ENCODE measurements around the gene UQCRQ. TPM values are rescaled to one million over a fixed set of nuclear protein-coding genes. Genes with fewer than 3 reads are reported as not detected.

The UQCRQ gene
- total and polyA plus RNA-seq, 9 of the 15 experiments (the other 6 are each of a cell fraction or from before 2014, with no cell fraction given): 235 to 2,421 (median 883) TPM

- no peaks in the 10 kb centered on the region for H3K4me1 ChIP-seq (replicated peaks in 1 of 2; ENCODE audit: control insufficient read depth in 2 of 2, insufficient read depth in 2 of 2, low read length in 2 of 2)
- H3K4me2 ChIP-seq (ENCODE audit: insufficient read depth, low read length): no peak overlapping the region
- H3K9me1 ChIP-seq (ENCODE audit: control insufficient read depth, insufficient read depth, low read length): no peaks in the 10 kb centered on the region
- FAIRE-seq (no peak), DNase-seq (ENCODE audit: extremely low read depth in 1 of 4, low spot score in 3 of 4) (no peak), ATAC-seq (no peak)
- H3K4me3 ChIP-seq: no peak overlapping the region
- no peak for TF ChIP-seq EP300 (IDR thresholded peaks at IDR 0.05; ENCODE audit: low read length)
- no peak for TF ChIP-seq ATF6 (CRISPR knock-in tag; IDR thresholded peaks at IDR 0.05)
- TF ChIP-seq POLR2AphosphoS5 (IDR thresholded peaks at IDR 0.05; ENCODE audit: control insufficient read depth, insufficient read depth, low read depth, low read length): no peak
- TF ChIP-seq ZHX1 (conservative IDR thresholded peaks at IDR 0.05; ENCODE audit: low read length): no peak
- no peak for TF ChIP-seq PML (IDR thresholded peaks at IDR 0.05; ENCODE audit: low read length)
- no peak for TF ChIP-seq KAT2B (IDR thresholded peaks at IDR 0.05; ENCODE audit: low read depth, low read length)
- TF ChIP-seq ZNF445 (CRISPR knock-in tag; IDR thresholded peaks at IDR 0.05; ENCODE audit: low read depth): no peak
- no peak for TF ChIP-seq ZNF561 (CRISPR knock-in tag; conservative IDR thresholded peaks at IDR 0.05)
- no peak for TF ChIP-seq NELFE (IDR thresholded peaks at IDR 0.05; ENCODE audit: insufficient read depth, insufficient read length)
- no peak for TF ChIP-seq SIX5 (IDR thresholded peaks at IDR 0.05; ENCODE audit: borderline replicate concordance in 1 of 2, insufficient read depth in 1 of 2, low read depth in 1 of 2, low read length in 2 of 2)
- TF ChIP-seq ZNF140 (CRISPR knock-in tag; IDR thresholded peaks at IDR 0.05): no peak
- peaks cover 78% of the 10 kb centered on the region for H3K36me3 ChIP-seq (ENCODE audit: control insufficient read depth, insufficient read depth, low read length)
- BruUV-seq (replicated peaks): no TSS peak
- H2AFZ ChIP-seq (ENCODE audit: low read depth, low read length): no peak overlapping the region
- H3K27ac ChIP-seq (ENCODE audit: extremely low read depth, low read depth, low read length): no peak overlapping the region
- H3K27me3 ChIP-seq (ENCODE audit: control insufficient read depth in 2 of 2, insufficient read depth in 2 of 2, low read length in 2 of 2): no peaks in the 10 kb centered on the region
- CTCF ChIA-PET (ENCODE audit: low intra/inter-chr PET ratio): no interaction called here
- H3K9ac ChIP-seq (ENCODE audit: insufficient read depth in 1 of 2, low read depth in 2 of 2, low read length in 2 of 2): no peak overlapping the region
- no peaks in the 10 kb centered on the region for H4K20me1 ChIP-seq (replicated peaks; ENCODE audit: control insufficient read depth, insufficient read depth, low read length)
- in situ Hi-C loops (cut with MboI): no loop called here
- H3K9me3 ChIP-seq (replicated peaks; ENCODE audit: control insufficient read depth, insufficient read depth, low read depth, low read length): no peaks in the 10 kb centered on the region
- H3K79me2 ChIP-seq (ENCODE audit: control insufficient read depth, insufficient read depth, low read length): no peaks in the 10 kb centered on the region
- POLR2A ChIA-PET: no interaction called here
- intact Hi-C loops (cut with micrococcal nuclease): loop anchor here (10.0 kb wide), 1 partner anchor 215 kb away; the partner anchor contains the start of gene IL4
Measured at GRCh38 chr5:132889501-132889900, 23.1 kb downstream of the UQCRQ start.
